ENCODE results near the gene PSMF1.

DNA sequence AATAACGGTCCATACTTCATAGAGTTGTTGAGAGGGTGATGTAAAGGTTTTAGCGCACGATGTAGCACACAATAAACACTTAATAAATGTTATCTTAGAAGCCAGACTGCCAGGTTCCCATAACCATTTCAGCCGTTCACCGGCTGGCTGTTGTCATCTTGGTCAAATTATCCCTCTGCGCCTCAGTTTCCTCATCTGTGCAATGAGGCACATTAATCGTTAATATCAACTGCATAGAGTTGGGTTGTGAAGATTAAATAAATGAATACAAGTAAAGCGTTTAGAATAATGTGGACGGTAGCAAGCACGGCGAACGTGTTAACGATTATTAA is 432 bp upstream of the PSMF1 start:
- TF ChIP-seq, protein P1, sequence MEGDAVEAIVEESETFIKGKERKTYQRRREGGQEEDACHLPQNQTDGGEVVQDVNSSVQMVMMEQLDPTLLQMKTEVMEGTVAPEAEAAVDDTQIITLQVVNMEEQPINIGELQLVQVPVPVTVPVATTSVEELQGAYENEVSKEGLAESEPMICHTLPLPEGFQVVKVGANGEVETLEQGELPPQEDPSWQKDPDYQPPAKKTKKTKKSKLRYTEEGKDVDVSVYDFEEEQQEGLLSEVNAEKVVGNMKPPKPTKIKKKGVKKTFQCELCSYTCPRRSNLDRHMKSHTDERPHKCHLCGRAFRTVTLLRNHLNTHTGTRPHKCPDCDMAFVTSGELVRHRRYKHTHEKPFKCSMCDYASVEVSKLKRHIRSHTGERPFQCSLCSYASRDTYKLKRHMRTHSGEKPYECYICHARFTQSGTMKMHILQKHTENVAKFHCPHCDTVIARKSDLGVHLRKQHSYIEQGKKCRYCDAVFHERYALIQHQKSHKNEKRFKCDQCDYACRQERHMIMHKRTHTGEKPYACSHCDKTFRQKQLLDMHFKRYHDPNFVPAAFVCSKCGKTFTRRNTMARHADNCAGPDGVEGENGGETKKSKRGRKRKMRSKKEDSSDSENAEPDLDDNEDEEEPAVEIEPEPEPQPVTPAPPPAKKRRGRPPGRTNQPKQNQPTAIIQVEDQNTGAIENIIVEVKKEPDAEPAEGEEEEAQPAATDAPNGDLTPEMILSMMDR (IDR thresholded peaks at IDR 0.05; ENCODE audit: insufficient read depth, low read depth, low read length), result no peak
- TF ChIP-seq EZH2 (IDR thresholded peaks at IDR 0.05; ENCODE audit: insufficient read depth, low read length), result no peak
